ENCODE measurements around the gene PRR12. TPM values are rescaled to one million over a fixed set of nuclear protein-coding genes. Genes with fewer than 3 reads are reported as not detected.
A peak's percentile ranks its signal among the peaks of the same experiment; 100 is the strongest.
"Not testable (repeated sequence)": the region's sequence is repeated elsewhere in the genome, so short reads cannot be mapped to it uniquely, and the experiment has no call there.

Gene PRR12
- total and polyA plus RNA-seq, 3 donors from 2014 or later, result 15.7 to 33.1 (median 32.8) TPM

- no peaks in the 10 kb centered on the region for H3K9me3 ChIP-seq
- DNase-seq, result no peak
- no peaks in the 10 kb centered on the region for H3K4me1 ChIP-seq
- H3K27ac ChIP-seq, result no peak overlapping the region
- TF ChIP-seq CTCF (IDR thresholded peaks at IDR 0.05), result no peak
- no peak for TF ChIP-seq POLR2A (IDR thresholded peaks at IDR 0.05)
- WGBS, 2 donors, result 95 to 97% methylated on average over 7 of the region's 7 CpGs
- H3K27me3 ChIP-seq, result no peaks in the 10 kb centered on the region
- intact Hi-C loops (cut with DNase I; ENCODE audit: low total_unique reads), result no loop called here
- no peak overlapping the region for H3K4me3 ChIP-seq
- no peaks in the 10 kb centered on the region for H3K36me3 ChIP-seq (ENCODE audit: low read depth, missing control alignments)
Observed at GRCh38 chr19:49616945-49617344, 26.0 kb downstream of the PRR12 start.

- H3K4me1 ChIP-seq; H3K4me3 ChIP-seq; H3K27ac ChIP-seq; intact Hi-C loops (cut with DNase I; ENCODE audit: low total_unique reads); H3K36me3 ChIP-seq (ENCODE audit: low read depth, missing control alignments); DNase-seq; H3K9me3 ChIP-seq; H3K27me3 ChIP-seq: not testable (repeated sequence)
- 90 to 96% methylated on average over 13 of the region's 13 CpGs for WGBS, 2 donors
Observed at GRCh38 chr19:49617860-49618259, 26.9 kb downstream of the PRR12 start.

- intact Hi-C loops (cut with DNase I; ENCODE audit: low total_unique reads), result no loop called here
- no peak for TF ChIP-seq POLR2A (IDR thresholded peaks at IDR 0.05)
- no peak for TF ChIP-seq CTCF (IDR thresholded peaks at IDR 0.05)
- H3K4me1 ChIP-seq, result no peaks in the 10 kb centered on the region
- DNase-seq, result no peak
- H3K36me3 ChIP-seq (ENCODE audit: low read depth, missing control alignments), result peaks cover 4% of the 10 kb centered on the region
- H3K9me3 ChIP-seq, result no peaks in the 10 kb centered on the region
- no peak overlapping the region for H3K27ac ChIP-seq
- H3K4me3 ChIP-seq, result no peak overlapping the region
- WGBS, 2 donors, result 65 to 76% methylated on average over 15 to 27 of the region's 27 CpGs
- H3K27me3 ChIP-seq, result no peaks in the 10 kb centered on the region
Observed at GRCh38 chr19:49624967-49625910, 34.3 kb downstream of the PRR12 start.

- Histone ChIP-seq H3K36me3 (ENCODE audit: low read depth, missing control alignments) (peaks cover 4% of the 10 kb centered on the region), H3K27me3 (no peaks in the 10 kb centered on the region), H3K4me1 (peaks cover 6% of the 10 kb centered on the region), H3K9me3 (no peaks in the 10 kb centered on the region), H3K27ac (no peak overlapping the region), H3K4me3 (no peak overlapping the region)
- TF ChIP-seq CTCF (IDR thresholded peaks at IDR 0.05), result no peak
- no peak for TF ChIP-seq POLR2A (IDR thresholded peaks at IDR 0.05)
- WGBS, 2 donors, result 82 to 85% methylated on average over 11 of the region's 11 CpGs
- no peak for DNase-seq
- intact Hi-C loops (cut with DNase I; ENCODE audit: low total_unique reads), result no loop called here
Observed at GRCh38 chr19:49626226-49626625, 35.2 kb downstream of the PRR12 start.

- Histone ChIP-seq H3K27ac (peak overlapping the region in 1 of 2 donors; percentile 19), H3K4me1 (peaks cover 6% of the 10 kb centered on the region), H3K9me3 (no peaks in the 10 kb centered on the region), H3K36me3 (ENCODE audit: low read depth, missing control alignments) (peaks cover 4% of the 10 kb centered on the region), H3K4me3 (no peak overlapping the region), H3K27me3 (no peaks in the 10 kb centered on the region)
- intact Hi-C loops (cut with DNase I; ENCODE audit: low total_unique reads), result no loop called here
- TF ChIP-seq CTCF (IDR thresholded peaks at IDR 0.05), result no peak
- no peak for TF ChIP-seq POLR2A (IDR thresholded peaks at IDR 0.05)
- no peak for DNase-seq
- WGBS, 2 donors, result 80 to 84% methylated on average over 8 to 9 of the region's 9 CpGs
Observed at GRCh38 chr19:49629659-49630058, 38.7 kb downstream of the PRR12 start.
